ENCODE data around the gene NAA10.

- TF ChIP-seq POLR2A (IDR thresholded peaks at IDR 0.05; ENCODE audit: low read depth, low read length) = no peak
- no peak for TF ChIP-seq POLR2AphosphoS5 (IDR thresholded peaks at IDR 0.05; ENCODE audit: low read depth, low read length)
- no peak for TF ChIP-seq TAF1 (IDR thresholded peaks at IDR 0.05; ENCODE audit: borderline replicate concordance, low read depth, low read length)
These were observed 13.8 kb downstream of the NAA10 start for GRCh38 chrX:153921070-153921469.

Measured in GM12892 (cell line).